GM18873 (cell line): Measurements from ENCODE around the gene ARHGAP10.

ENCODE experiments used
- ATAC-seq: cut with Tn5 transposase; IDR thresholded peaks from one replicate; pipeline ENCODE4 v1.9.1; 2021; ENCODE audit warnings: mild to moderate bottlenecking, moderate library complexity, moderate number of reproducible peaks; ENCODE audit not compliant: unreplicated experiment, low FRiP score

ARHGAP10 gene

GRCh38 chr4:148052448-148052847, 320.6 kb downstream of the ARHGAP10 start:
- ATAC-seq = no peak

- ATAC-seq = no peak
Measured at GRCh38 chr4:148053298-148054003, 321.6 kb downstream of the ARHGAP10 start.

GRCh38 chr4:148054275-148054674, 322.4 kb downstream of the ARHGAP10 start:
- no peak for ATAC-seq

- ATAC-seq = peak; percentile 32
Measured at GRCh38 chr4:148055844-148056243, 324.0 kb downstream of the ARHGAP10 start.

GRCh38 chr4:148056879-148057278, 325.0 kb downstream of the ARHGAP10 start:
- peak; percentile 89 for ATAC-seq

- ATAC-seq = peak; percentile 42
Measured at GRCh38 chr4:148057516-148057915, 325.6 kb downstream of the ARHGAP10 start.

GRCh38 chr4:148057984-148058859, 326.3 kb downstream of the ARHGAP10 start:
- no peak for ATAC-seq

- ATAC-seq = no peak
Measured at GRCh38 chr4:148059617-148060180, 327.8 kb downstream of the ARHGAP10 start.

- no peak for ATAC-seq
Measured at GRCh38 chr4:148060264-148061140, 328.6 kb downstream of the ARHGAP10 start.

GRCh38 chr4:148061141-148061481, 329.2 kb downstream of the ARHGAP10 start:
- no peak for ATAC-seq

GRCh38 chr4:148061795-148062194, 329.9 kb downstream of the ARHGAP10 start:
- ATAC-seq = no peak

- ATAC-seq = no peak
Measured at GRCh38 chr4:148062301-148062950, 330.5 kb downstream of the ARHGAP10 start.

- ATAC-seq = no peak
Measured at GRCh38 chr4:148064451-148064850, 332.6 kb downstream of the ARHGAP10 start.

- no peak for ATAC-seq
Measured at GRCh38 chr4:148065075-148065474, 333.2 kb downstream of the ARHGAP10 start.

GRCh38 chr4:148067301-148067916, 335.5 kb downstream of the ARHGAP10 start:
- ATAC-seq = no peak

GRCh38 chr4:148068065-148068911, 336.4 kb downstream of the ARHGAP10 start:
- ATAC-seq = no peak

- ATAC-seq = no peak
Measured at GRCh38 chr4:148069086-148069894, 337.4 kb downstream of the ARHGAP10 start.

GRCh38 chr4:148069895-148070178, 337.9 kb downstream of the ARHGAP10 start:
- no peak for ATAC-seq
